Spleen (tissue), 11 donors: ENCODE measurements around the gene CTRL. TPM values are rescaled to one million over a fixed set of nuclear protein-coding genes. Genes with fewer than 3 reads are reported as not detected.

Experiments used
- DNase-seq: peaks from one replicate; pipeline ENCODE4 v3.0.0-alpha.2; 2020
- H3K27ac ChIP-seq, 8 donors: fragments of 200-600 bp; sonication (generic) in 7 of 8; 1 replicate in 4 of 8; 2 replicates in 4 of 8; pipeline versions ENCODE4 v1.5.0 to v1.8.0; 2016 to 2021; ENCODE audit warnings: inconsistent platforms in 4 of 8, mild to moderate bottlenecking in 4 of 8, moderate library complexity in 1 of 8
- H3K27me3 ChIP-seq, 7 donors: fragments of 200-600 bp; sonication (generic) in 6 of 7; replicated peaks in 1 of 7; 1 replicate in 4 of 7; 2 replicates in 3 of 7; pipeline versions ENCODE4 v1.5.0 to v1.8.0; 2016 to 2021; ENCODE audit warnings: inconsistent platforms in 3 of 7, mild to moderate bottlenecking in 1 of 7
- H3K36me3 ChIP-seq, 6 donors: fragments of 200-600 bp; sonication (generic) in 5 of 6; 1 replicate in 4 of 6; 2 replicates in 2 of 6; pipeline versions ENCODE4 v1.5.0 to v1.8.0; 2016 to 2021; ENCODE audit warnings: inconsistent platforms in 2 of 6
- H3K4me1 ChIP-seq, 6 donors: fragments of 200-600 bp; sonication (generic) in 5 of 6; 1 replicate in 3 of 6; 2 replicates in 3 of 6; pipeline versions ENCODE4 v1.5.0 to v1.8.0; 2016 to 2021; ENCODE audit warnings: inconsistent platforms in 3 of 6
- H3K4me3 ChIP-seq, 8 donors: fragments of 200-600 bp; sonication (generic) in 7 of 8; 1 replicate in 4 of 8; 2 replicates in 4 of 8; pipeline versions ENCODE4 v1.5.0 to v1.8.0; 2016 to 2021; ENCODE audit warnings: inconsistent platforms in 4 of 8, mild to moderate bottlenecking in 4 of 8, moderate library complexity in 2 of 8
- H3K9me3 ChIP-seq, 8 donors: fragments of 200-600 bp; sonication (generic) in 7 of 8; 1 replicate in 4 of 8; 2 replicates in 4 of 8; pipeline versions ENCODE4 v1.5.0 to v1.8.0; 2016 to 2021; ENCODE audit warnings: inconsistent platforms in 4 of 8
- POLR2A ChIP-seq, 3 donors: fragments of 450-650 bp; IDR thresholded peaks; one replicate each; pipeline ENCODE4 v1.5.1; 2017; ENCODE audit warnings: antibody characterized with exemption in 3 of 3, mild to moderate bottlenecking in 1 of 3
- POLR2AphosphoS5 ChIP-seq, 3 donors: sonication (generic); formaldehyde crosslinking; IDR thresholded peaks; one replicate each; pipeline ENCODE4 v1.5.1; 2017; ENCODE audit warnings: antibody characterized with exemption in 3 of 3
- WGBS, 5 donors: extraction: QIAGEN DNeasy Blood & Tissue Kit in 3 of 5; methylation state at CpG; one replicate each; pipeline versions ENCODE4 v1.1.5 to v1.1.7; 2013 to 2018; 5-methylcytosine and 5-hydroxymethylcytosine counted together
- intact Hi-C: fragments of 100-400 bp; cut with DNase I; formaldehyde crosslinking; loops from one replicate; pipeline ENCODE4 v1.15.0; 2023; ENCODE audit warnings: low total_unique reads
- polyA plus RNA-seq, 3 donors: library from polyadenylated mRNA; stranded (reverse); fragments of 200-250 nt; gene quantifications; one replicate each; pipeline ENCODE4 v1.2.1, GENCODE V29; 2013
- total RNA-seq, 7 donors: library from RNA; depleted of rRNA in 3 of 7; stranded (reverse); fragments of >200 nt in 3 of 7; fragmentation: NEBNext Ultra II Directional in 4 of 7; extraction: Animal tissue kit (Norgen Biotek cat#: 25700) in 4 of 7; gene quantifications; one replicate each; pipeline versions ENCODE4 v1.1.0 to v1.2.1, GENCODE V29; 2016 to 2021
- TF ChIP-seq, protein P1 (sequence below), 11 experiments: fragments of 200-600 bp in 7 of 11; fragments of 450-650 bp in 4 of 11; sonication (generic) in 4 of 11; IDR thresholded peaks in 8 of 11; conservative IDR thresholded peaks in 3 of 11; 1 replicate in 7 of 11; 2 replicates in 4 of 11; pipeline versions ENCODE4 v1.4.0 to v1.8.0; 2016 to 2021; ENCODE audit warnings: antibody characterized with exemption in 11 of 11, inconsistent platforms in 4 of 11, mild to moderate bottlenecking in 1 of 11
- donor health status: healthy with polysubstance abuse.
- donor health status: DM: no; HTN: no; CAD: no; lungs with moderate emphysema.
- donor health status: DM: no; HTN: no; CAD: no.
- donor health status: Bipolar disorder and iron deficiency.
- donor health status: healthy.
- donor health status: DM: no; HTN: no; CAD: no.
- donor health status: DM: yes; HTN: yes; CAD: no.

The CTRL gene
- total and polyA plus RNA-seq, 10 donors, result 2.0 to 10.3 (median 4.7) TPM

DNA sequence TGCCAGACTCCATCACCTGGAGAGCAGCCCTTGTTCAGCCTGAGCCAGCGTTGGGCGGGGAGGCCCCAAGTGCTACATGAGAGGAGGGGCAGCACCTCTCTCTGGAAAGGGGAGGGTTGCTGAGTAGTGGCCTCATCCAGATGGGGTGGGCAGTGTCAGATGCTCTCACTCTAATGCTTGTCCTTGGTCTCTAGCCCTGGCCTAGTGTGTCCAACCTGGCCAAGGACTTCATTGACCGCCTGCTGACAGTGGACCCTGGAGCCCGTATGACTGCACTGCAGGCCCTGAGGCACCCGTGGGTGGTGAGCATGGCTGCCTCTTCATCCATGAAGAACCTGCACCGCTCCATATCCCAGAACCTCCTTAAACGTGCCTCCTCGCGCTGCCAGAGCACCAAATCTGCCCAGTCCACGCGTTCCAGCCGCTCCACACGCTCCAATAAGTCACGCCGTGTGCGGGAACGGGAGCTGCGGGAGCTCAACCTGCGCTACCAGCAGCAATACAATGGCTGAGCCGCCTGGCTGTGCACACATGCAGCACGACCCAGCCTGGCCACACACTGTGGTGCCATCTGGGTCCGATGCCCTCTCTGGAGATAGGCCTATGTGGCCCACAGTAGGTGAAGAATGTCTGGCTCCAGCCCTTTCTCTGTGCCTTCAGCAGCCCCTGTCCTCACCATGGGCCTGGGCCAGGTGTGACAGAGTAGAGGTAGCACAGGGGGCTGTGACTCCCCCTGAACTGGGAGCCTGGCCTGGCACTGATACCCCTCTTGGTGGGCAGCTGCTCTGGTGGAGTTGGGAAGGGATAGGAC is 4.3 kb downstream of the CTRL start:
- no peak for DNase-seq
- 93 to 96% (median 93%) methylated on average over 19 to 22 of the region's 22 CpGs for WGBS, 5 donors
- Histone ChIP-seq H3K9me3 (no peaks in the 10 kb centered on the region), H3K4me3 (no peak overlapping the region), H3K27ac (peak overlapping the region in 3 of 8 donors; percentile 42 to 72 (median 59)), H3K4me1 (peaks cover 8 to 54% (median 26%) of the 10 kb centered on the region in 6 donors), H3K27me3 (no peaks in the 10 kb centered on the region), H3K36me3 (peaks cover 0 to 96% (median 41%) of the 10 kb centered on the region in 6 donors)
- intact Hi-C loops, result loop anchor here (10.0 kb wide), 1 partner anchor 253 kb away; no protein-coding TSS in a partner anchor
- TF ChIP-seq POLR2AphosphoS5 (IDR thresholded peaks at IDR 0.05), result peak in 2 of 3 donors; percentile 48 to 69
- no peak for TF ChIP-seq POLR2A (IDR thresholded peaks at IDR 0.05)

DNA sequence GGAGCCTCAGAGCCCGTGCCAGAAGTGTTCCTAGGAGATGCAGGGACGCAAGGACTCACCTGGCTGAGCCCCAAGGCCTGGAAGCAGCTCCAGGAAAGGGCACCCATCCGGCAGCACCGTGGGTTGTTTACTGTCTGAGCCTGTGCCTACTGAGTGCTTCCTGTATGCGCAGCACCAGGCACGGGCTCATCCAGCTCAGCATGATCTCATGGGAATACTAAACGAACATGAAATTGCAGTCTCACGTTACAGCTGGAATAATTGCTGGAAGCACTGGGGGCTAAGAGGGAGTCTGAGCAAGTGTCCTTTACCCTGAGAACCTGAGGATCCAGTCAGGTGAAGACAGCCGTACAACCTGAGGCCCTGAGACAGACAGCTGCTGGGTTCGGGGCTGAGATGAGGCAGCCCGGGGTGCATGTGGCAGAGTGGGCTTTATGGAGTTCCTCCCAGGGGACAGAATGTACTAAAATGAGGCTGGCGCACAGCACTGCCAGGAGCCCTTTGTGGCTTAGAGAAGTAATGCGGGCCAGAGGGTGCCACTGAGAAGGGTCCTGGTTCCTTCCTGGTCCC is 5.4 kb downstream of the CTRL start:
- Histone ChIP-seq H3K36me3 (peaks cover 0 to 96% (median 32%) of the 10 kb centered on the region in 6 donors), H3K27ac (peak overlapping the region in 5 of 8 donors; percentile 32 to 72 (median 44)), H3K9me3 (no peaks in the 10 kb centered on the region), H3K27me3 (no peaks in the 10 kb centered on the region), H3K4me1 (peaks cover 8 to 54% (median 26%) of the 10 kb centered on the region in 6 donors), H3K4me3 (no peak overlapping the region)
- 46 to 67% (median 65%) methylated on average over 10 to 13 of the region's 13 CpGs for WGBS, 5 donors
- DNase-seq, result peak; percentile 77
- TF ChIP-seq POLR2A (IDR thresholded peaks at IDR 0.05), result no peak
- peak in 1 of 3 donors; percentile 42 for TF ChIP-seq POLR2AphosphoS5 (IDR thresholded peaks at IDR 0.05)
- intact Hi-C loops, result loop anchor here (10.0 kb wide), 1 partner anchor 251 kb away; no protein-coding TSS in a partner anchor

- TF ChIP-seq, protein P1, sequence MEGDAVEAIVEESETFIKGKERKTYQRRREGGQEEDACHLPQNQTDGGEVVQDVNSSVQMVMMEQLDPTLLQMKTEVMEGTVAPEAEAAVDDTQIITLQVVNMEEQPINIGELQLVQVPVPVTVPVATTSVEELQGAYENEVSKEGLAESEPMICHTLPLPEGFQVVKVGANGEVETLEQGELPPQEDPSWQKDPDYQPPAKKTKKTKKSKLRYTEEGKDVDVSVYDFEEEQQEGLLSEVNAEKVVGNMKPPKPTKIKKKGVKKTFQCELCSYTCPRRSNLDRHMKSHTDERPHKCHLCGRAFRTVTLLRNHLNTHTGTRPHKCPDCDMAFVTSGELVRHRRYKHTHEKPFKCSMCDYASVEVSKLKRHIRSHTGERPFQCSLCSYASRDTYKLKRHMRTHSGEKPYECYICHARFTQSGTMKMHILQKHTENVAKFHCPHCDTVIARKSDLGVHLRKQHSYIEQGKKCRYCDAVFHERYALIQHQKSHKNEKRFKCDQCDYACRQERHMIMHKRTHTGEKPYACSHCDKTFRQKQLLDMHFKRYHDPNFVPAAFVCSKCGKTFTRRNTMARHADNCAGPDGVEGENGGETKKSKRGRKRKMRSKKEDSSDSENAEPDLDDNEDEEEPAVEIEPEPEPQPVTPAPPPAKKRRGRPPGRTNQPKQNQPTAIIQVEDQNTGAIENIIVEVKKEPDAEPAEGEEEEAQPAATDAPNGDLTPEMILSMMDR (IDR thresholded peaks at IDR 0.05 in 8 of 11, conservative IDR thresholded peaks at IDR 0.05 in 3 of 11), result no peak
- TF ChIP-seq POLR2AphosphoS5 (IDR thresholded peaks at IDR 0.05) (no peak), POLR2A (IDR thresholded peaks at IDR 0.05) (no peak)
- Histone ChIP-seq H3K27ac (no peak overlapping the region), H3K36me3 (peaks cover 0 to 94% (median 20%) of the 10 kb centered on the region in 6 donors), H3K4me3 (no peak overlapping the region), H3K27me3 (no peaks in the 10 kb centered on the region), H3K4me1 (peaks cover 8 to 60% (median 28%) of the 10 kb centered on the region in 6 donors), H3K9me3 (no peaks in the 10 kb centered on the region)
- no peak for DNase-seq
- intact Hi-C loops, result loop anchor here (10.0 kb wide), 1 partner anchor 250 kb away; no protein-coding TSS in a partner anchor
- 87 to 98% (median 96%) methylated on average over 8 to 10 of the region's 10 CpGs for WGBS, 5 donors
Measured at GRCh38 chr16:67924140-67924906, 7.3 kb downstream of the CTRL start.

- Histone ChIP-seq H3K36me3 (peaks cover 0 to 94% (median 15%) of the 10 kb centered on the region in 6 donors), H3K27ac (no peak overlapping the region), H3K4me3 (no peak overlapping the region), H3K9me3 (no peaks in the 10 kb centered on the region), H3K27me3 (no peaks in the 10 kb centered on the region), H3K4me1 (peaks cover 8 to 54% (median 29%) of the 10 kb centered on the region in 6 donors)
- no peak for DNase-seq
- intact Hi-C loops, result loop anchor here (10.0 kb wide), 1 partner anchor 249 kb away; no protein-coding TSS in a partner anchor
- TF ChIP-seq POLR2AphosphoS5 (IDR thresholded peaks at IDR 0.05), result no peak
- TF ChIP-seq, protein P1 (IDR thresholded peaks at IDR 0.05 in 8 of 11, conservative IDR thresholded peaks at IDR 0.05 in 3 of 11), result no peak
- TF ChIP-seq POLR2A (IDR thresholded peaks at IDR 0.05), result no peak
- WGBS, 5 donors, result 85 to 92% (median 90%) methylated on average over 9 to 10 of the region's 10 CpGs
Measured at GRCh38 chr16:67923414-67924116, 8.1 kb downstream of the CTRL start.
